Ovary (tissue), 9 donors: ENCODE data around the gene MAP4K4. TPM values are rescaled to one million over a fixed set of nuclear protein-coding genes. Genes with fewer than 3 reads are reported as not detected.

Experiments used
- DNase-seq, 5 donors: peaks; one replicate each; pipeline ENCODE4 v3.0.0-alpha.2; 2019 to 2020
- H3K27ac ChIP-seq, 2 donors: fragments of 200-600 bp; one replicate each; pipeline versions ENCODE4 v1.5.1 to v1.8.0; 2019 to 2022
- H3K27me3 ChIP-seq: fragments of 200-600 bp; one replicate; pipeline ENCODE4 v1.8.0; 2022
- H3K36me3 ChIP-seq: fragments of 200-600 bp; sonication (generic); one replicate; pipeline ENCODE4 v1.5.1; 2019
- H3K4me1 ChIP-seq: one replicate; pipeline ENCODE4 v1.8.1; 2013; ENCODE audit warnings: mild to moderate bottlenecking, moderate library complexity; ENCODE audit not compliant: insufficient read depth
- H3K4me3 ChIP-seq: fragments of 200-600 bp; sonication (generic); one replicate; pipeline ENCODE4 v1.5.1; 2017
- H3K9me3 ChIP-seq, 2 donors: fragments of 200-600 bp in 1 of 2; sonication (generic) in 1 of 2; one replicate each; pipeline versions ENCODE4 v1.5.1 to v1.8.1; 2013 to 2019; ENCODE audit warnings: mild to moderate bottlenecking in 1 of 2, moderate library complexity in 1 of 2
- CTCF ChIP-seq, 3 donors: fragments of 450-650 bp in 2 of 3; fragments of 200-600 bp in 1 of 3; IDR thresholded peaks; one replicate each; pipeline versions ENCODE4 v1.5.1 to v1.8.0; 2016 to 2022; ENCODE audit warnings: antibody characterized with exemption in 3 of 3, mild to moderate bottlenecking in 1 of 3
- EP300 ChIP-seq: sonication (generic); formaldehyde crosslinking; IDR thresholded peaks from one replicate; pipeline ENCODE4 v1.6.1; 2017; ENCODE audit warnings: antibody characterized with exemption
- POLR2A ChIP-seq: fragments of 450-650 bp; IDR thresholded peaks from one replicate; pipeline ENCODE4 v1.6.1; 2017; ENCODE audit warnings: antibody characterized with exemption, mild to moderate bottlenecking, moderate library complexity
- WGBS, 3 donors: extraction: QIAGEN DNeasy Blood & Tissue Kit in 1 of 3; methylation state at CpG; one replicate each; pipeline versions ENCODE4 v1.1.5 to v1.1.7; 2013 to 2017; 5-methylcytosine and 5-hydroxymethylcytosine counted together
- intact Hi-C, 4 donors: fragments of 100-400 bp; cut with DNase I; formaldehyde crosslinking; loops; one replicate each; pipeline versions ENCODE4 v1.11.0 to v1.15.1; 2022 to 2023
- polyA plus RNA-seq, 2 donors: library from polyadenylated mRNA; stranded (reverse); fragments of 200-250 nt in 1 of 2; fragments of 350-450 nt in 1 of 2; fragmentation: Illumina TruSeq in 1 of 2; extraction: RNeasy Lipid Tissue Mini Kit (QIAGEN cat#74804) in 1 of 2; gene quantifications; one replicate each; pipeline ENCODE4 v1.2.3, GENCODE V29; 2013 to 2014
- total RNA-seq, 7 donors: library from RNA; depleted of rRNA in 2 of 7; stranded (reverse); fragments of >200 nt in 2 of 7; fragmentation: NEBNext Ultra II Directional in 3 of 7; extraction: Animal tissue kit (Norgen Biotek cat#: 25700) in 3 of 7; gene quantifications; one replicate each; pipeline versions ENCODE4 v1.1.0 to v1.2.4, GENCODE V29; 2016 to 2023
- donor health status: DM: no; HTN: no; CAD: no; lungs with moderate emphysema.
- donor health status: DM: no; HTN: no; CAD: no.
- donor health status: Bipolar disorder and iron deficiency.
- donor health status: DM: yes; HTN: yes; CAD: no.
- donor health status: DM: no; HTN: no; CAD: no.
- donor health status: DM: yes; HTN: yes; CAD: no.

MAP4K4 gene
- total and polyA plus RNA-seq, 9 donors, result 23.9 to 60.9 (median 49.7) TPM

GRCh38 chr2:101897301-101897700 lies 199.8 kb downstream of the MAP4K4 start:
- TF ChIP-seq EP300 (no peak), POLR2A (no peak), CTCF (IDR thresholded peaks at IDR 0.05) (no peak)
- 89 to 95% (median 94%) methylated on average over 1 of the region's 1 CpG for WGBS, 3 donors
- Histone ChIP-seq H3K27ac (no peak overlapping the region), H3K36me3 (no peaks in the 10 kb centered on the region), H3K4me3 (no peak overlapping the region), H3K27me3 (no peaks in the 10 kb centered on the region), H3K4me1 (no peaks in the 10 kb centered on the region), H3K9me3 (no peaks in the 10 kb centered on the region)
- DNase-seq, result no peak
- intact Hi-C loops, result no loop called here

DNA sequence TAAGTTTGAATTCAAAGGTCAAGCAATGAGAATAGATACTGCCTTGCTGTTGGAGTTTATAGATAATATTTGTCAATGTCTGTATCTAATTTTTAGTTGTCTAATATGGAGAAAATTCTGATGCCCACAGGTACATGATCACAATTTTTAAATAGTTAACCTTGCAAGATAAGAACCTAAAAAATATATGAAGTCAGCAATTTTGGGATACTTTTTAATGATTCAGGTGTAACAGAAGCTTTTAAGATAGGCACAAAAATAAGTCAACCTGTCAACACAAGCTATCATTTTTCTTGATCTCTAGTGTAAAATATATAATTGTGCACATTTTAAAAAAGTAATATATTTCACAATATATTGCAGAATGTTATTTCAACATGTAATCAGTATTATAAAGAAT lies 201.8 kb downstream of the MAP4K4 start:
- TF ChIP-seq CTCF (IDR thresholded peaks at IDR 0.05), result no peak
- no peak for TF ChIP-seq POLR2A
- TF ChIP-seq EP300, result no peak
- Histone ChIP-seq H3K4me1 (no peaks in the 10 kb centered on the region), H3K4me3 (no peak overlapping the region), H3K9me3 (no peaks in the 10 kb centered on the region), H3K36me3 (no peaks in the 10 kb centered on the region), H3K27me3 (no peaks in the 10 kb centered on the region), H3K27ac (no peak overlapping the region)
- DNase-seq, result no peak
- intact Hi-C loops, result no loop called here

DNA sequence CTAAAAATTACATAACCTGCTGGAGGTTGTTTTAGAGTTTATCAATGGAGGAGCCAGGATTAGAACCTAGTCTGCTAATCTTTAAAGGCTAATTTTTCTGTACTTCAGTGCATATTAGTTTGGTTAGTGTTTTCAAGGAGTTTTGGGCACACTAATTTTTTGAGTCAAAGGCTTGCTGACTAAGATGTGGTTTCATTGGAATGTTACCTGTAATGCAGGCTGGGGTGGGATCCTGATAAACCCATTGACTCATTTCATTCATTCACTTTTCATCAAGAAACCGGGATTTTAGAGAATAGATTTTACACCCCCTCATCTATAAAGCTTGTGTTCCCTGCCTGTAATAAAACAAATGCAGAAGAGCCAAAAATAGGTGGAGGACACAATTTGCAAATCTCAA lies 202.4 kb downstream of the MAP4K4 start:
- Histone ChIP-seq H3K27me3 (no peaks in the 10 kb centered on the region), H3K36me3 (no peaks in the 10 kb centered on the region), H3K4me1 (no peaks in the 10 kb centered on the region), H3K9me3 (no peaks in the 10 kb centered on the region), H3K4me3 (no peak overlapping the region), H3K27ac (no peak overlapping the region)
- 77 to 92% (median 88%) methylated on average over 1 of the region's 1 CpG for WGBS, 3 donors
- no peak for TF ChIP-seq EP300
- TF ChIP-seq POLR2A, result no peak
- no peak for TF ChIP-seq CTCF (IDR thresholded peaks at IDR 0.05)
- no peak for DNase-seq
- intact Hi-C loops, result no loop called here

- no peak for DNase-seq
- H3K4me1 ChIP-seq, result no peaks in the 10 kb centered on the region
- H3K9me3 ChIP-seq, result no peaks in the 10 kb centered on the region
- whole genome bisulfite sequencing, 3 donors, result 88 to 92% (median 89%) methylated on average over 9 of the region's 9 CpGs
- H3K27me3 ChIP-seq, result no peaks in the 10 kb centered on the region
- no peaks in the 10 kb centered on the region for H3K36me3 ChIP-seq
- TF ChIP-seq CTCF (IDR thresholded peaks at IDR 0.05) (no peak), POLR2A (no peak), EP300 (no peak)
- intact Hi-C loops, result no loop called here
- no peak overlapping the region for H3K27ac ChIP-seq
- H3K4me3 ChIP-seq, result no peak overlapping the region
Measured at GRCh38 chr2:101900375-101900774, 202.9 kb downstream of the MAP4K4 start.

GRCh38 chr2:101901241-101901640 lies 203.7 kb downstream of the MAP4K4 start:
- 88 to 96% (median 90%) methylated on average over 2 of the region's 2 CpGs for WGBS, 3 donors
- H3K4me3 ChIP-seq, result no peak overlapping the region

More at GRCh38 chr2:101901241-101901640, 203.7 kb downstream of the MAP4K4 start:
- TF ChIP-seq POLR2A (no peak), CTCF (IDR thresholded peaks at IDR 0.05) (no peak), EP300 (no peak)
- Histone ChIP-seq H3K4me1 (no peaks in the 10 kb centered on the region), H3K9me3 (no peaks in the 10 kb centered on the region), H3K36me3 (no peaks in the 10 kb centered on the region), H3K27me3 (no peaks in the 10 kb centered on the region), H3K27ac (no peak overlapping the region)
- intact Hi-C loops, result no loop called here
- no peak for DNase-seq
